Esophagus mucosa (tissue), 1 donor: Measurements from ENCODE around the gene ARHGEF28. TPM values are rescaled to one million over a fixed set of nuclear protein-coding genes. Genes with fewer than 3 reads are reported as not detected.

Experiments used
- ATAC-seq: fragments of 200-7000 bp; cut with Tn5 transposase; one replicate; pipeline ENCODE4 v1.9.1; 2020
- total RNA-seq: library from RNA; stranded (reverse); gene quantifications from one replicate; pipeline ENCODE4 v1.2.4, GENCODE V29; 2023
- donor health status: DM: yes; HTN: yes; CAD: no.

Gene ARHGEF28
- total RNA-seq, 1 donor from 2014 or later = 7.8 TPM

GRCh38 chr5:73946919-73947602 is 321.1 kb downstream of the ARHGEF28 start:
- ATAC-seq = no peak

DNA sequence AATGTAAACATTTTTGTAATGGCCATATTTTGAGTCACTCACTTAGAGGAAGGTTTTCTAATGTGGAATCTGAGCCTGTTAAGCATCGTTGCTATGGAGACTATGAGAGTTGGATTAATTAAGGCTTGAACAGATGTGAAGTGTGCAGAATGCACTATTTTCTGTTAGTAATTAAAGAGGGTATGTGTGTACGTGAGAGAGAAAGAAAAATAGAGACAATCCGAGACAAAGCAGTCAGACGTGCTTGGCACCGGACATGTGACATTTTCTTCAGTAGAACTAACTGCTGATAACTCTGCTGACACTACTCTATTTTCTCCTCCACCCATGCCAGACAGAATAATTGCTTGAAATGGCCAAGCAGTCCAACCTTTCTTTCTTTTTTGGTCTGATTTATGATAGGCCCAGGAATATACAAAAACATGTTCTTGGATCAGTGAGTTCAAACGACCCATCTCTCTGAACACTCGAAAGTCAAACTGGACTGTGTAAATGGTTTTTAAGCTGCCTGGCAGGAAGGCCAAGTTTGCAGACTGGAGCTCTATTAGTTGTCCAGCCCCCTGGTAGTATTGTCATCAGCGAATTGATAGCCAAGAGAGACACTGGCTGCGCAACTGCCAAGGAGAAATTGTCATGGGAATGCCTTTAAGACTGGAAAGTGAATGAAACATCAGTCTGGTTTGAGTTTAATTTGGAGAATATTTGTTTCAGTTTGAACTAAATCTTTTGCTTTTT is 322.1 kb downstream of the ARHGEF28 start:
- no peak for ATAC-seq

- no peak for ATAC-seq
Measured at GRCh38 chr5:73948720-73949119, 322.7 kb downstream of the ARHGEF28 start.

DNA sequence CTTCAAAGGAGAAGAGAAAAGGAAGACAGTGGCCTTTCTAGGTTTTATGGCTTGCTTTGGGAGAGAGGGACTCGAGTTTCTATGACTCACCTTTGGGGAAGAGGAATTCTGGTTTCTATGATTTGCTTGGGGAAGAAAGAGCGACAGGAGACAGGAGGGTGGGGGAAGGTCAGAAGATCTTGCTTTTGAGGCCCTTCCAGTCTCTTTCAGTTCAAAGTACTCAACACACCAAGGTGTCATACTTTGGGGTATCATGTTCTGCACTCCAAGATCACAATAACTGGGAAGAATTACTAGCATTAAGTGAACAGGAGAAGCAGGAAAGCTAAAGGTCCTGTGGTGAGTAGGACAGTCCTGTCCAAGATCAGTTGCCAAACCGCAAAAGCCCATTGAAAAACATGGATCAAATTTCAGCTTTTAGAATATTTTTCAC is 324.5 kb downstream of the ARHGEF28 start:
- no peak for ATAC-seq

GRCh38 chr5:73950912-73951430 is 325.0 kb downstream of the ARHGEF28 start:
- ATAC-seq = no peak

DNA sequence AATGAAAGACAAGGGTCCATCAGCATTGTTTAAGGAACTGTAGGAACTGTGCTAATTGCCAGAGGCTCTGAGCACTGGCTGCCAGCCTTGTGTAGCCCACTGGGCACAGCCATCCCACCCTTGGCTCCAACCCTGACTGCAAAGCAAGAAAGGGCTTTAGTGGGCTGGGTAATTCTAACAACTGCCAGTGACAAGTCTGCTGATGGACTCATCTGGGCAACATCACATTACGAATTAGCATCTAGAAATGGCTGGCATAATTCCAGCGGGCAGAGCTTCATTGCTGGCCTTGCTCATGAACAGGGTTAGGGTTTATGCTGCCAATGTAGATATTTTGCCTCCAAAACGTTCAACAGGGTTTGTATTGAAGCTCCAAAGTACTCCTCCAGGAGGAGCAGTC is 326.9 kb downstream of the ARHGEF28 start:
- no peak for ATAC-seq

- ATAC-seq = no peak
Measured at GRCh38 chr5:73954381-73954780, 328.4 kb downstream of the ARHGEF28 start.

DNA sequence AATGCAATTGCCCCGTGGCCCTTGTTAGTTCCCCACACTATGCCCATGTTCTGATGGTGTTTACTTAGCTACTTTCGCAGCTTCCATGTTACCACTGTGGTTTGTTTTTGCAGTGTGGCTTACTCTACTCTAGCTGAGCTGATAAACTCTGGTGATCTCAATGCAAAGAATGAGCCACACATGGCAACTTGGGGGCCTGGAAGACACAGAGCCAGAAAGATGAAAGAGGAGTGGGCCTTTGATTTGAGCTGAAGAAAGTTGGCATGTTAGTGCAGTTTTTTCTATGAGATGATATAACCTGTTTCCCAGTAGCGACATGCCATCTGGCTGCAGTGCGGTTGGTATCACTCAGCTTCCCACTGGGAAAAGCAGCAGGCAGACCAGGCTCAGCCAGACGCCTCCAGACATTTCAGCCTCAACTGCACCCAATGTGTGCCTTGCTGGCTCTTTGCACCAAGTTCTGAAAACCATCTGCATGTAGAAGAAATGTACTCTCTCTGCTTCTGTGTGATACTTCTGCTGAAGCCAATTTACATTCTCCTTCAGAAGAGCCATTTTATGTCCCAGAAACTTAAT is 329.4 kb downstream of the ARHGEF28 start:
- ATAC-seq = no peak

- peak; percentile 90 for ATAC-seq
Measured at GRCh38 chr5:73957397-73958001, 331.5 kb downstream of the ARHGEF28 start.

DNA sequence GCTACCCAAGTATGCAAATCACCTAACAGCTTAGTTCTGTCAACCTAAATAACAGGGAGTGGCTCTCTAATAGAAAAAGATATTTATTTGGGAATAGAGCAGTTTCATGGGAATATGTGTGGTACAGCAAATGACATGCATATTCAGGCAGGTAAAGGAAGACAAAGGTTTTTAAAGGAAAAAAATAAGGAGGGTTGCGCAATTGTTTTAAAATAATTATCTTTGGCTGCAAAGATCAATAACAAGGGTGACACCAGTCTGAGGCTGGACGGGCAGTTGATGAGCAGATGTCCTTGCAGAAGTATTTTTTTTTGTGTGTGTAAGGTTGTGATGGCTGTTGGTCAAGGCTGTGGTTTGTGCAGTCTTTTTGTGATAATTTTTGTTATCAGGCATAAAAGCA is 332.0 kb downstream of the ARHGEF28 start:
- ATAC-seq = no peak

GRCh38 chr5:73960023-73960422 is 334.0 kb downstream of the ARHGEF28 start:
- no peak for ATAC-seq

- ATAC-seq = no peak
Measured at GRCh38 chr5:73960426-73960825, 334.4 kb downstream of the ARHGEF28 start.

DNA sequence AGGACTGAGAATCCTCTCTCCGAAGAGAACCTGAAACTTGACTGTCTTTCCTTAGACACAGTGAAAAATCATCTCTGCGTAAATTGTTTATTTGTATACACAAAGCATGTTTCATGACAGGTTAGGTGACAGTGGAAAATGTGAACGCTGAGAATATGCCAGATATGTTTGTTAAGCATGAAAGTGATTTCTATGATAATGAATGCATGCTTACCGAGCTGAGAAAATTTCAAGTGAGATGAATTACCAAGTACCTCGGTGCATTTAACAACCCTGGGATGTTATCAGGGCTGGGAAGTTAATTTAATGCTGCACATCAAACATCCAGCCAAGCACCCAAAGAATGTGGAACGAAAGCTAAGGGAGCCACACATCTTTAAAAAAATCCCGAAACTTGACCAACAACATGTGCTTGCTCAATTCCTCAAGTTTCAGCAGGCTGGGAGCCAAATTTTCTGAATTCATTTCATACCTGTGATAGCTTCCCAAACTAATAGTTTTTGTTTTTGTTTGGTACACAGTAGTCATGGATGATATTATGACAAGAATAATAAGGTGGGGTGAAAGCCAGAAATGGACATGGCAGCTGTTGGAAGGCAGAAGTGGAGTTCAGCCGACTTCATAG is 336.9 kb downstream of the ARHGEF28 start:
- no peak for ATAC-seq

DNA sequence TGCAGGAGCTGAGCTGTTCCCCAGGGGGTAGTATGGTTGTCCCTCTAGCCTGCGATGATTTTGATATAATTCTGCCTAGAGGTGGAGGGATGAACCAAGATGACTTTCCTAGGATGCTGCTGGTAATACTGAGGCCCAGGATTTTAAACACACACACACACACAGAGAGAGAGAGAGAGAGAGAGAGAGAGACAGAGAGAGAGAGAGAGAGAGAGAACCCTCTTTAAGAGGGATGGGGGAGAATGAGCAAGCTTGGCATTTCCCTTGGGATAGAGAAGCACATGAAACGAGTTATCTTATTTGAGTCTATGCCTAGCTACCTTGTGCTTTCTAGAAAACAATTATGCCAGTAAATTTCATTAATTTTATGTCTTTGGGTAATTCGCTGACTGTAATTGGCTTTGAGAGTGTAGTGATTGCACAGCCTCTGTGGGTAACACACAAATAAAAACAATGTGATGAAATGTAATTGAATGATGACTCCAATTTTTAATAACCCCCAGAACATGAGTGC is 338.4 kb downstream of the ARHGEF28 start:
- ATAC-seq = no peak

DNA sequence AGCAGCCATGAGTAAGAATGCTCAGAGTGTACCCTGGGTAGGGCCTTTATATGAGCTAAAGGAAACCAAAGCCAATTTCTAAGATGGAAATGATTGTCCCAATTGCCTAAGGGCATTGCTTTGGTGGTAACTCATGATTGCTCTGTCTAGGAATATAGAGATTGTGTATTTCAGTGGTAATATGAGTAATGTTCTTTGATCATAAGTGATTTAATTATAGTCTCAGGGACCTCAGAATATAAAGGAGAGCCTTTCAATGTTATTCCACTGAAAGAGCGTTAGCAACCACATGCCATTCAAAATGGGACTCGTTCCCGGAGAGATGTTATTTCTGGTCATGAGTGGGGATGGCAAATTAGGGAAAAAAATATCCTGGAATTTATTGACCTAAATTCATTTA is 340.5 kb downstream of the ARHGEF28 start:
- no peak for ATAC-seq

DNA sequence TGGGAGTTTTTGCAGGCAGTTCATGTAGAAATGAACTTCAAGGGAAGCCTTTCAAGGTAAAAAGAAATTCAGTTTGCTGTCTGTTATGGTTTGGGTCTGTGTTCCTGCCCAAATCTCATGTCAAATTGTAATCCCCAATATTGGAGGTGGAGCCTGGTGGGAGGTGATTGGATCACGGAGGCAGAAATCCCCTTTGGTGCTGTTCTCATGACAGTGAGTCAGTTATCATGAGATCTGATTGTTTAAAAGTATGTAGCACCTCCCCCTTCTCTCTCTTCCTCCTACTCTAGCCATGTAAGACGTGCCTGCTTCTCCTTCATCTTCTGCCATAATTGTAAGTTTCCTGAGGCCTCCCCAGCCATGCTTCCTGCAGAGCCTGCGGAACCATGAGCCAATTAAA is 341.4 kb downstream of the ARHGEF28 start:
- ATAC-seq = no peak

DNA sequence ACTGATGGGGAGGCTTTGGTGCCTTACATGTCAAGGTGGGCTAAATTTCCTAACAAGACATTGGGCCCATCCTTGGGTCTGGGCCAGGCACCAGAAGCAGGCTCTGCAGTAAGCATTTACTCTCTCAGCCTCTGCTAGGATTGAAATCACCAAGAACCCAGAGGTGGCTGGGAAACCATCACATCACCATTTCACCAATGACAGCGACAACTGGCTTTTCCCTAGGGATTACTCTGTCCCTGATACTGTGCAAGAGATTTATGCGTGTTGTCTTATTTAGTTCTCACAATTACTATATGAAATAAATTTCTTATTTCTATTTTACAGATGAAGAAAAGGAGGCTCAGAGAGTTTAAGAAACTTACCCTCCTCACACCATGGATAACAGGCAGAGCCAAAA is 342.2 kb downstream of the ARHGEF28 start:
- ATAC-seq = no peak

DNA sequence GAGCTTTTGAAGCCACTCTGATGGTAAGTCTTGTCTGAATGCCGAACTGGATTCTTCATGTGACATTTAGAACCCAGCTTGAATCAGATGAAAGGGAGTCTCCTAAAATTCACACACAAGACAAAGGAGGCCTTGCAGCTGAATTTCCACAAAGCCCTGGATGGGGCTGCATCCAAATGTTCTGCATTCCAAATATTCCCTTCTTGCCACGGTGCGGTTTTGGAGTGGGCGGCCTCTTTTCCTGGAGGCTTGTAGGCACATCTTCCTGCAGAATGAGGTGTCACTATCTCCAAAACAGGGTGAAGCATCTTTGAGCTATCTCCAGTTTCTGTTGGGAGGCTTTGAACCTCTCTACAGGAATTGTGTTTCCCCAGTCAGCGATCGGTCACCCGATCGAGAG is 342.7 kb downstream of the ARHGEF28 start:
- no peak for ATAC-seq

DNA sequence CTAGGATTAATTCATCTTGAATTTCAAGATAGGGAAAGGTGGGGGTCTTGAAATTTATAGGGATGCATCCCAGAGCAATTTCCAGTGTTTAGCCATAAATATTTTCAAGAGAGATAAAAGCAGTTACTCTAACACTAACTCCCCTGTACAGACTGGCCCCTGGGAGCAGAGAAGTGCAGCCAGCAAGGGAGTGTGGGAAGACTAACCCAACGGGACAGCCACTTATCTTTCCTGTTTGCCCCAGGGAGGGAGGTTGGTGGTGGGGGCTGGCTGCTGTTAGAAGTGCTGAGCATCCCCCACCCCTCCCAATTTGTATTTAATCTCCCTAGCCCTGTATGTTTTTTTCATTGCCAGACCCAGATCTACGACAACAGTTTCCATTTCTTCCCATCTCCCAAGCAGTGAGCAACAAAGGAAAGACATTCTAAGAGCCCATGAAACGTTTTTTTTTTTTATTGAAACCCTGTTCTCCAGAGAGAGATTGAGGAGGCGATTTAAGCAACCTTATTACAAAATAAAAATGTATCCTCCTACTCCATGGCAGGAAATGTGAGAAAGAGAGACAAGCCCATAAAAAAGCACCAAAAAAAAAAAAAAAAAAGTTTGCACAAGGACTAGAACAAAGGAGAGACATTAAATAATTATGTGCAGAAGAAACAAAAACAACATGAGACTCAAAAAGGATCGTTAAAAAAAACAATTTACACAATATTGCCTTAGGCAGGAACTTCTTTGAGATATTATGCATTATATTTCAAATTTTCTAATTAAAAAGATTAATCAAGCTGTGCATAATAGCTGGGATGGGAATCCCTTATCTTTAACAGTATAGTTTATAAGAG is 343.4 kb downstream of the ARHGEF28 start:
- no peak for ATAC-seq

- no peak for ATAC-seq
Measured at GRCh38 chr5:73971326-73971725, 345.3 kb downstream of the ARHGEF28 start.

DNA sequence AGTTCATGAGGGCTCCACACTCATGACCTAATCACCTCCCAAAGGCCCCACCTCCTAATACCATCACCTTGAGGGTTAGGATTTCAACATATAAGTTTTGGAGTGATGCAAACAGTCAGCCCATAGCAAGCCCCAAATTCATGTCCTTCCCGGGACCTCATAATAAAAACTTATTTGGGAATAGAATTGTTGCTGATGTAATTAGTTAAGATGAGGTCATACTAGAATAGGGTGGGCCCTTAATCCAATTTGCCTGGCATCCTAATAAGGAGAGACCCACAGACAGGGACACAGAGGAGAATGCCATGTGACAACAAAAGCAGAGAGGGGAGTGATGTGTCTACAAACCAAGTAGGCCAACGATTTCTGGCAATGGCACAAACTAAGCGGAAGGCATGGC is 347.1 kb downstream of the ARHGEF28 start:
- no peak for ATAC-seq
